Measurements from ENCODE around the gene CDK5RAP3.

Gene CDK5RAP3

GRCh38 chr17:47996201-47996600 lies 25.3 kb downstream of the CDK5RAP3 start:
- no peak overlapping the region for H2BK120ac ChIP-seq (ENCODE audit: insufficient read depth, low read length, poor library complexity)
- no peaks in the 10 kb centered on the region for H3K27me3 ChIP-seq (ENCODE audit: insufficient read depth, low read length)
- no peak overlapping the region for H2AFZ ChIP-seq (ENCODE audit: insufficient read depth, low read length, poor library complexity)
- peaks cover 4% of the 10 kb centered on the region for H3K9me3 ChIP-seq (ENCODE audit: insufficient read depth, low read depth, low read length)
- H2BK12ac ChIP-seq (ENCODE audit: low read length) = no peak overlapping the region
- H2AK5ac ChIP-seq (ENCODE audit: low read length) = no peak overlapping the region
- peaks cover 6 to 16% of the 10 kb centered on the region in 2 experiments for H3K4me1 ChIP-seq (ENCODE audit: control insufficient read depth in 1 of 2, insufficient read depth in 2 of 2, low read length in 2 of 2)
- H3K18ac ChIP-seq (ENCODE audit: low read length) = no peak overlapping the region
- H3K4ac ChIP-seq (ENCODE audit: low read depth, low read length) = no peak overlapping the region
- no peak overlapping the region for H3K14ac ChIP-seq (ENCODE audit: low read length)
- no CpG with 5 or more reads among the region's 9 CpGs for WGBS (ENCODE audit: extremely low coverage, insufficient coverage, insufficient read length)
- no peaks in the 10 kb centered on the region for H3K79me1 ChIP-seq (ENCODE audit: low read length)
- H3K4me2 ChIP-seq (ENCODE audit: low read length) = no peak overlapping the region
- H3K4me3 ChIP-seq (ENCODE audit: low read depth, low read length) = no peak overlapping the region
- H2BK5ac ChIP-seq (ENCODE audit: low read depth, low read length, poor library complexity) = no peak overlapping the region
- H3K27ac ChIP-seq (ENCODE audit: low read depth, low read length) = no peak overlapping the region
- H3K79me2 ChIP-seq (ENCODE audit: control insufficient read depth, insufficient read depth, low read length, poor library complexity) = no peaks in the 10 kb centered on the region
- no peak for DNase-seq
- H4K12ac ChIP-seq (ENCODE audit: low read depth, low read length) = no peak overlapping the region
- no peak overlapping the region for H3K9ac ChIP-seq (ENCODE audit: low read length)
- H3K23ac ChIP-seq (ENCODE audit: low read length) = no peak overlapping the region
- H4K8ac ChIP-seq (ENCODE audit: low read depth, low read length) = no peak overlapping the region
- no peak overlapping the region for H4K91ac ChIP-seq (ENCODE audit: low read depth, low read length)
- H3K36me3 ChIP-seq (ENCODE audit: control insufficient read depth in 1 of 2, insufficient read depth in 2 of 2, low read length in 2 of 2) = no peaks in the 10 kb centered on the region

- no peak overlapping the region for H3K4me3 ChIP-seq (ENCODE audit: low read depth, low read length)
- H2AK5ac ChIP-seq (ENCODE audit: low read length) = no peak overlapping the region
- WGBS (ENCODE audit: extremely low coverage, insufficient coverage, insufficient read length) = no CpG with 5 or more reads among the region's 7 CpGs
- H2BK120ac ChIP-seq (ENCODE audit: insufficient read depth, low read length, poor library complexity) = no peak overlapping the region
- peaks cover 4% of the 10 kb centered on the region for H3K9me3 ChIP-seq (ENCODE audit: insufficient read depth, low read depth, low read length)
- H4K8ac ChIP-seq (ENCODE audit: low read depth, low read length) = no peak overlapping the region
- no peak overlapping the region for H3K14ac ChIP-seq (ENCODE audit: low read length)
- no peak overlapping the region for H2BK5ac ChIP-seq (ENCODE audit: low read depth, low read length, poor library complexity)
- no peak overlapping the region for H3K18ac ChIP-seq (ENCODE audit: low read length)
- no peak for DNase-seq
- no peak overlapping the region for H3K4ac ChIP-seq (ENCODE audit: low read depth, low read length)
- no peaks in the 10 kb centered on the region for H3K27me3 ChIP-seq (ENCODE audit: insufficient read depth, low read length)
- H4K91ac ChIP-seq (ENCODE audit: low read depth, low read length) = no peak overlapping the region
- no peak overlapping the region for H3K27ac ChIP-seq (ENCODE audit: low read depth, low read length)
- H2AFZ ChIP-seq (ENCODE audit: insufficient read depth, low read length, poor library complexity) = no peak overlapping the region
- H2BK12ac ChIP-seq (ENCODE audit: low read length) = no peak overlapping the region
- H3K79me2 ChIP-seq (ENCODE audit: control insufficient read depth, insufficient read depth, low read length, poor library complexity) = no peaks in the 10 kb centered on the region
- no peak overlapping the region for H4K12ac ChIP-seq (ENCODE audit: low read depth, low read length)
- no peak overlapping the region for H3K9ac ChIP-seq (ENCODE audit: low read length)
- peaks cover 8% of the 10 kb centered on the region for H3K79me1 ChIP-seq (ENCODE audit: low read length)
- no peaks in the 10 kb centered on the region for H3K36me3 ChIP-seq (ENCODE audit: control insufficient read depth in 1 of 2, insufficient read depth in 2 of 2, low read length in 2 of 2)
- no peak overlapping the region for H3K23ac ChIP-seq (ENCODE audit: low read length)
- no peak overlapping the region for H3K4me2 ChIP-seq (ENCODE audit: low read length)
- peaks cover 6 to 18% of the 10 kb centered on the region in 2 experiments for H3K4me1 ChIP-seq (ENCODE audit: control insufficient read depth in 1 of 2, insufficient read depth in 2 of 2, low read length in 2 of 2)
Measured at GRCh38 chr17:47997586-47997985, 26.7 kb downstream of the CDK5RAP3 start.

- no peak overlapping the region for H4K8ac ChIP-seq (ENCODE audit: low read depth, low read length)
- H3K4me1 ChIP-seq (ENCODE audit: control insufficient read depth in 1 of 2, insufficient read depth in 2 of 2, low read length in 2 of 2) = peaks cover 7 to 20% of the 10 kb centered on the region in 2 experiments
- H2BK12ac ChIP-seq (ENCODE audit: low read length) = no peak overlapping the region
- no peak overlapping the region for H4K12ac ChIP-seq (ENCODE audit: low read depth, low read length)
- no peak overlapping the region for H3K14ac ChIP-seq (ENCODE audit: low read length)
- H3K79me1 ChIP-seq (ENCODE audit: low read length) = peaks cover 10% of the 10 kb centered on the region
- H2AK5ac ChIP-seq (ENCODE audit: low read length) = no peak overlapping the region
- no peak overlapping the region for H2AFZ ChIP-seq (ENCODE audit: insufficient read depth, low read length, poor library complexity)
- H3K23ac ChIP-seq (ENCODE audit: low read length) = no peak overlapping the region
- no peak overlapping the region for H3K9ac ChIP-seq (ENCODE audit: low read length)
- no peak overlapping the region for H3K18ac ChIP-seq (ENCODE audit: low read length)
- no peak overlapping the region for H3K4me2 ChIP-seq (ENCODE audit: low read length)
- H3K79me2 ChIP-seq (ENCODE audit: control insufficient read depth, insufficient read depth, low read length, poor library complexity) = no peaks in the 10 kb centered on the region
- H3K36me3 ChIP-seq (ENCODE audit: control insufficient read depth in 1 of 2, insufficient read depth in 2 of 2, low read length in 2 of 2) = no peaks in the 10 kb centered on the region
- no peak overlapping the region for H3K27ac ChIP-seq (ENCODE audit: low read depth, low read length)
- WGBS (ENCODE audit: extremely low coverage, insufficient coverage, insufficient read length) = no CpG with 5 or more reads among the region's 7 CpGs
- H3K4me3 ChIP-seq (ENCODE audit: low read depth, low read length) = no peak overlapping the region
- no peak overlapping the region for H3K4ac ChIP-seq (ENCODE audit: low read depth, low read length)
- H2BK120ac ChIP-seq (ENCODE audit: insufficient read depth, low read length, poor library complexity) = no peak overlapping the region
- H2BK5ac ChIP-seq (ENCODE audit: low read depth, low read length, poor library complexity) = no peak overlapping the region
- peaks cover 4% of the 10 kb centered on the region for H3K9me3 ChIP-seq (ENCODE audit: insufficient read depth, low read depth, low read length)
- DNase-seq = no peak
- no peaks in the 10 kb centered on the region for H3K27me3 ChIP-seq (ENCODE audit: insufficient read depth, low read length)
- no peak overlapping the region for H4K91ac ChIP-seq (ENCODE audit: low read depth, low read length)
Measured at GRCh38 chr17:47998044-47998443, 27.1 kb downstream of the CDK5RAP3 start.

GRCh38 chr17:47999582-47999981 lies 28.7 kb downstream of the CDK5RAP3 start:
- peaks cover 14 to 28% of the 10 kb centered on the region in 2 experiments for H3K4me1 ChIP-seq (ENCODE audit: control insufficient read depth in 1 of 2, insufficient read depth in 2 of 2, low read length in 2 of 2)
- no CpG with 5 or more reads among the region's 4 CpGs for WGBS (ENCODE audit: extremely low coverage, insufficient coverage, insufficient read length)

More at GRCh38 chr17:47999582-47999981, 28.7 kb downstream of the CDK5RAP3 start:
- Histone ChIP-seq H3K36me3 (ENCODE audit: control insufficient read depth in 1 of 2, insufficient read depth in 2 of 2, low read length in 2 of 2) (no peaks in the 10 kb centered on the region), H3K27me3 (ENCODE audit: insufficient read depth, low read length) (no peaks in the 10 kb centered on the region), H3K4me2 (ENCODE audit: low read length) (no peak overlapping the region), H3K4me3 (ENCODE audit: low read depth, low read length) (no peak overlapping the region), H4K12ac (ENCODE audit: low read depth, low read length) (no peak overlapping the region), H4K91ac (ENCODE audit: low read depth, low read length) (no peak overlapping the region), H2AK5ac (ENCODE audit: low read length) (no peak overlapping the region), H3K79me1 (ENCODE audit: low read length) (peaks cover 14% of the 10 kb centered on the region), H3K79me2 (ENCODE audit: control insufficient read depth, insufficient read depth, low read length, poor library complexity) (no peaks in the 10 kb centered on the region), H3K4ac (ENCODE audit: low read depth, low read length) (no peak overlapping the region), H2BK12ac (ENCODE audit: low read length) (no peak overlapping the region), H3K23ac (ENCODE audit: low read length) (no peak overlapping the region), H3K27ac (ENCODE audit: low read depth, low read length) (no peak overlapping the region), H2AFZ (ENCODE audit: insufficient read depth, low read length, poor library complexity) (no peak overlapping the region), H2BK120ac (ENCODE audit: insufficient read depth, low read length, poor library complexity) (no peak overlapping the region), H3K9ac (ENCODE audit: low read length) (no peak overlapping the region), H4K8ac (ENCODE audit: low read depth, low read length) (no peak overlapping the region), H2BK5ac (ENCODE audit: low read depth, low read length, poor library complexity) (no peak overlapping the region), H3K18ac (ENCODE audit: low read length) (no peak overlapping the region), H3K14ac (ENCODE audit: low read length) (no peak overlapping the region), H3K9me3 (ENCODE audit: insufficient read depth, low read depth, low read length) (peaks cover 4% of the 10 kb centered on the region)
- DNase-seq = peak in 1 of 2 donors; percentile 4
